ENCODE data around the gene GSG1L. TPM values are rescaled to one million over a fixed set of nuclear protein-coding genes. Genes with fewer than 3 reads are reported as not detected.

Gene GSG1L
- total RNA-seq, 2 experiments from 2014 or later = not detected

GRCh38 chr16:27852681-27853080, 210.8 kb downstream of the GSG1L start:
- Mint-ChIP-seq H3K4me3 (no peak overlapping the region), H3K27me3 (peaks cover 26% of the 10 kb centered on the region), H3K36me3 (ENCODE audit: low read depth) (no peaks in the 10 kb centered on the region), H3K27ac (no peak overlapping the region), H3K4me1 (no peaks in the 10 kb centered on the region), H3K9me3 (ENCODE audit: low read depth) (no peaks in the 10 kb centered on the region)
- no peak for ATAC-seq
- CTCF ChIA-PET = interaction anchor here (0.5 to 1.1 kb wide), 3 partner anchors 9 to 897 kb away, joined by 3 read pairs; no protein-coding TSS in a partner anchor
- DNase-seq = no peak
- intact Hi-C loops (cut with DNase I, micrococcal nuclease) = no loop called here
- POLR2A ChIA-PET = no interaction called here

- H3K27ac Mint-ChIP-seq = no peak overlapping the region
- POLR2A ChIA-PET = no interaction called here
- no peaks in the 10 kb centered on the region for H3K36me3 Mint-ChIP-seq (ENCODE audit: low read depth)
- ATAC-seq (no peak), DNase-seq (no peak)
- intact Hi-C loops (cut with DNase I, micrococcal nuclease) = no loop called here
- no peaks in the 10 kb centered on the region for H3K9me3 Mint-ChIP-seq (ENCODE audit: low read depth)
- CTCF ChIA-PET = no interaction called here
- H3K27me3 Mint-ChIP-seq = peaks cover 27% of the 10 kb centered on the region
- H3K4me1 Mint-ChIP-seq = no peaks in the 10 kb centered on the region
- no peak overlapping the region for H3K4me3 Mint-ChIP-seq
Measured at GRCh38 chr16:27852116-27852515, 211.4 kb downstream of the GSG1L start.

DNA sequence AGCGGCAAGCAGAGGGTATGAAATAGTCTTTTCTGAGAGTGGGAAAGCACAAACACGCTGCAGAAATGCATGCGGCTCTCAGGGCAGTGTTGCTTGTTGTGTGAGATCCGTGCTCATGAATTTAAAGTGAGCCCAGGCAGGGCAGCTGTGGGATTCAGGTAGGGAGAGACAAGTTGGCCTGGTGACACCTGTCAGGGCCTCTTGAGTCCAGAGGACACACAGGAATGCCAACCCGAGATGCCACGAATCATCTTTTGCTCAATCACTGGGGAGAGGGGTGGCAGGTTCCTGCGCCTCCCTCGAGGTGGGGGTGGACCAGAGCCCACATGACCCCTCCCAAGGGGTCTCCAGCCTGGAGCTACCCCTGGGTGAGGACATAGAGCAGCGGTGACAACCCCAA, 211.9 kb downstream of the GSG1L start:
- DNase-seq (no peak), ATAC-seq (no peak)
- no peaks in the 10 kb centered on the region for H3K9me3 Mint-ChIP-seq (ENCODE audit: low read depth)
- no peak overlapping the region for H3K4me3 Mint-ChIP-seq
- no peak overlapping the region for H3K27ac Mint-ChIP-seq
- intact Hi-C loops (cut with DNase I, micrococcal nuclease) = no loop called here
- no peaks in the 10 kb centered on the region for H3K4me1 Mint-ChIP-seq
- H3K27me3 Mint-ChIP-seq = peaks cover 27% of the 10 kb centered on the region
- CTCF ChIA-PET = interaction anchor here (0.8 kb wide), 1 partner anchor 33 kb away, joined by 3 read pairs; no protein-coding TSS in a partner anchor
- H3K36me3 Mint-ChIP-seq (ENCODE audit: low read depth) = no peaks in the 10 kb centered on the region
- POLR2A ChIA-PET = no interaction called here

- Mint-ChIP-seq H3K27ac (no peak overlapping the region), H3K4me1 (no peaks in the 10 kb centered on the region), H3K36me3 (ENCODE audit: low read depth) (no peaks in the 10 kb centered on the region), H3K27me3 (peaks cover 33% of the 10 kb centered on the region), H3K9me3 (ENCODE audit: low read depth) (no peaks in the 10 kb centered on the region), H3K4me3 (no peak overlapping the region)
- ChIA-PET CTCF (interaction anchor here (0.6 kb wide), 1 partner anchor 9 kb away, joined by 3 read pairs; no protein-coding TSS in a partner anchor), POLR2A (no interaction called here)
- intact Hi-C loops (cut with DNase I, micrococcal nuclease) = no loop called here
- DNase-seq (no peak), ATAC-seq (no peak)
Measured at GRCh38 chr16:27849621-27850020, 213.9 kb downstream of the GSG1L start.

- ChIA-PET CTCF (no interaction called here), POLR2A (no interaction called here)
- ATAC-seq (no peak), DNase-seq (no peak)
- Mint-ChIP-seq H3K27ac (no peak overlapping the region), H3K4me3 (no peak overlapping the region), H3K27me3 (peaks cover 35% of the 10 kb centered on the region), H3K36me3 (ENCODE audit: low read depth) (no peaks in the 10 kb centered on the region), H3K9me3 (ENCODE audit: low read depth) (no peaks in the 10 kb centered on the region), H3K4me1 (no peaks in the 10 kb centered on the region)
- intact Hi-C loops (cut with DNase I, micrococcal nuclease) = no loop called here
Measured at GRCh38 chr16:27847030-27847550, 216.4 kb downstream of the GSG1L start.

DNA sequence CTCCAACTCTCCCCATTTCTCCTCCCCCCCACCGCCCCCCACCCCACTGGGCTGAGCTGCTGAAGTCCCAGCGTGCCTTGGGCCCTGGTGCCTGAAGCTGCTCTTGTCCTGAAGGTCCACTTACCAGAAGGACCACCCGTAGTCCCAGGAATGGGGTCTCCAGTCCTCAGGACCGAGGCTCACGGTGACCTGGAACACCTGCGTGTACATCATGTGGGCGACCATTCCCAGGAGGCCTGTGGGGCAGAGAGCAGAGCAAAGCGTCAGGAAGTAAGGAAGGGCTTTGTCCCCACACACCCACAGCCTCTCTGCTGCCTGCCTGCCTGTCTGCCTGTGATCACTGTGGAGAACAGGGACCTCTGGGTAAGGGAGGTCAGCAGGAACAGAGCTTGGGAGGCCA, 218.7 kb downstream of the GSG1L start:
- intact Hi-C loops (cut with DNase I, micrococcal nuclease) = no loop called here
- Mint-ChIP-seq H3K4me3 (no peak overlapping the region), H3K27ac (no peak overlapping the region), H3K36me3 (ENCODE audit: low read depth) (no peaks in the 10 kb centered on the region), H3K27me3 (peaks cover 26% of the 10 kb centered on the region), H3K4me1 (no peaks in the 10 kb centered on the region), H3K9me3 (ENCODE audit: low read depth) (no peaks in the 10 kb centered on the region)
- ATAC-seq (no peak), DNase-seq (no peak)
- CTCF ChIA-PET = interaction anchor here (0.6 kb wide), 1 partner anchor 251 kb away, joined by 3 read pairs; no protein-coding TSS in a partner anchor
- POLR2A ChIA-PET = no interaction called here

DNA sequence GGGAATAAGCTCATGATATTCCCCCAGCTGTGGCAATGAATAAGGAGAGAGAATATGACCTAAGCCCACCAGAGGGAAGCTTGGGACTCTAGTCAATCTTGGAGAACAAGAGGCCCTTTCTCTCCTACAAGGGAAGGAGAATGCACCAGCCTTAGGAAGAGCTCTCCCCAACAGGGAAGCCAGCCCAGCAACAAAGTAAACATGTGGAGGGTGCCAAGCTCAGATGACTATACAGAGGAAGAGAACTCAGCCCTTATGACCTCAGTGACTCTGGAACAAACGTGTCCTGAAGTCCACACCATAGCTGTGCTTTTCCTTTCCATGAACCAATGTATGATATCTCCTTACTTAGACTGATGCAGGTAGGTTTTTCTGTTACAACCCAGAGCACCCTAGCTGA, 219.7 kb downstream of the GSG1L start:
- intact Hi-C loops (cut with DNase I, micrococcal nuclease) = no loop called here
- H3K27ac Mint-ChIP-seq = no peak overlapping the region
- ATAC-seq (no peak), DNase-seq (no peak)
- H3K4me3 Mint-ChIP-seq = no peak overlapping the region
- ChIA-PET CTCF (interaction anchor here (1.0 kb wide), 1 partner anchor 9 kb away, joined by 3 read pairs; no protein-coding TSS in a partner anchor), POLR2A (no interaction called here)
- H3K4me1 Mint-ChIP-seq = no peaks in the 10 kb centered on the region
- no peaks in the 10 kb centered on the region for H3K36me3 Mint-ChIP-seq (ENCODE audit: low read depth)
- no peaks in the 10 kb centered on the region for H3K9me3 Mint-ChIP-seq (ENCODE audit: low read depth)
- H3K27me3 Mint-ChIP-seq = peaks cover 25% of the 10 kb centered on the region

GRCh38 chr16:27841911-27842310, 221.6 kb downstream of the GSG1L start:
- CTCF ChIA-PET = interaction anchor here (0.8 kb wide), 1 partner anchor 217 kb away, joined by 3 read pairs; no protein-coding TSS in a partner anchor
- Mint-ChIP-seq H3K9me3 (ENCODE audit: low read depth) (no peaks in the 10 kb centered on the region), H3K27me3 (peaks cover 17% of the 10 kb centered on the region), H3K36me3 (ENCODE audit: low read depth) (no peaks in the 10 kb centered on the region), H3K4me1 (no peaks in the 10 kb centered on the region), H3K4me3 (no peak overlapping the region), H3K27ac (no peak overlapping the region)
- POLR2A ChIA-PET = no interaction called here
- no peak for DNase-seq
- ATAC-seq = no peak
- intact Hi-C loops (cut with DNase I, micrococcal nuclease) = no loop called here

DNA sequence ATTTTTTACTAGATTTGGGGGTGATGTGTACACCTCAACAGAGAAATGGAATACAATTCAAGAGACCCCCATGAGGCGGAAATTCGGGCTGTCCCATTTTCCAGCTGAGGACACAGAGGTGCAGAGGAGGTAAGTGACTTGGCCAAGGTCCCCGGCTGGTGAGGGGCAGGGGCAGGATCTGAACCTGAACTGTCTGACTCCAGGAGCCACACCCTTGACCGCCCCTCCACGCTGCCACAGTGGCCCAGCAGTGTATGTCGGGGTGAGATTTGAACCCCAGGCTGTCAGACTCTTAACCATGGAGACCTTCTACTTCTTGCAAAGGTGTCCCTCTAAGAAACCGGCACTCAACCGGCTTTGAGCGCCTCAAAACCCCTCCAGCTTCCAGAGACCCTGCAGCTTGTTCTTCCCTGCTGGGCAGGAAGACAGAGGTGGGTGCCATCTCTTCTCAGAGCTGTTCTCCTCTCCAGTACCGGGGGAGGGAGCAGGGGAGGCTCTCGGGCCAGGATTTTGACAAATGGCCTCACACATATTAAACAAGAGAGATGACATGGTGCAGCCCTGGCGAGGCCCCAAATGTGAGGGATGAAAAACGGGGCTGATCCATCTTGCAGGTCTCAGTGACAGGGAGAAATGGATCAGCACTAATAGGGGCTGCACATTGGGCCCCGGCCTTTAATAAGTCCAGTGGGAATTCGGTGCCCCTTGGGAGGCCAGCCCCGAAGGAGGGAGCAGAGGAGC, 222.3 kb downstream of the GSG1L start:
- no peak for ATAC-seq
- CTCF ChIA-PET = interaction anchor here (0.8 kb wide), 1 partner anchor 217 kb away, joined by 3 read pairs; no protein-coding TSS in a partner anchor
- intact Hi-C loops (cut with DNase I, micrococcal nuclease) = no loop called here

GRCh38 chr16:27840311-27841060, 223.0 kb downstream of the GSG1L start:
- no peaks in the 10 kb centered on the region for H3K9me3 Mint-ChIP-seq (ENCODE audit: low read depth)
- no peak overlapping the region for H3K27ac Mint-ChIP-seq
- POLR2A ChIA-PET = no interaction called here
- intact Hi-C loops (cut with DNase I, micrococcal nuclease) = no loop called here
- ATAC-seq = no peak
- H3K27me3 Mint-ChIP-seq = peaks cover 14% of the 10 kb centered on the region
- H3K36me3 Mint-ChIP-seq (ENCODE audit: low read depth) = no peaks in the 10 kb centered on the region
- DNase-seq = no peak
- CTCF ChIA-PET = no interaction called here
- H3K4me1 Mint-ChIP-seq = no peaks in the 10 kb centered on the region
- H3K4me3 Mint-ChIP-seq = no peak overlapping the region

More for the DNA sequence above, 222.3 kb downstream of the GSG1L start:
- no peaks in the 10 kb centered on the region for H3K4me1 Mint-ChIP-seq
- H3K36me3 Mint-ChIP-seq (ENCODE audit: low read depth) = no peaks in the 10 kb centered on the region
- no peaks in the 10 kb centered on the region for H3K9me3 Mint-ChIP-seq (ENCODE audit: low read depth)
- DNase-seq = no peak
- no peak overlapping the region for H3K4me3 Mint-ChIP-seq
- POLR2A ChIA-PET = no interaction called here
- H3K27me3 Mint-ChIP-seq = peaks cover 17% of the 10 kb centered on the region
- H3K27ac Mint-ChIP-seq = no peak overlapping the region

- H3K9me3 Mint-ChIP-seq (ENCODE audit: low read depth) = no peaks in the 10 kb centered on the region
- intact Hi-C loops (cut with DNase I, micrococcal nuclease) = no loop called here
Measured at GRCh38 chr16:27839419-27839818, 224.1 kb downstream of the GSG1L start.

More at GRCh38 chr16:27839419-27839818, 224.1 kb downstream of the GSG1L start:
- Mint-ChIP-seq H3K4me1 (no peaks in the 10 kb centered on the region), H3K36me3 (ENCODE audit: low read depth) (no peaks in the 10 kb centered on the region), H3K27ac (no peak overlapping the region), H3K4me3 (no peak overlapping the region), H3K27me3 (peaks cover 11% of the 10 kb centered on the region)
- ChIA-PET CTCF (no interaction called here), POLR2A (no interaction called here)
- no peak for ATAC-seq
- no peak for DNase-seq

All from activated CD4-positive, alpha-beta T cell treated with anti-CD3 and anti-CD28 coated beads for 36 hours (primary cell).